Kidney (tissue), 14 donors: ENCODE measurements around the gene ZFPM1. TPM values are rescaled to one million over a fixed set of nuclear protein-coding genes. Genes with fewer than 3 reads are reported as not detected.

Experiments
- DNase-seq, 5 donors: peaks; one replicate each; pipeline ENCODE4 v3.0.0-alpha.2; 2013 to 2020
- FAIRE-seq: peaks from 2 replicates; lab custom pipeline; 2012; peaks lifted over from hg19 to GRCh38; lab: Jason Lieb, UNC
- H3K27ac ChIP-seq, 2 donors: one replicate each; pipeline ENCODE4 v1.7.0; 2013; ENCODE audit warnings: low read depth in 2 of 2, low read length in 2 of 2, inconsistent platforms in 1 of 2
- H3K27me3 ChIP-seq: one replicate; pipeline ENCODE4 v1.7.1; 2013; ENCODE audit warnings: low read length, inconsistent platforms; ENCODE audit not compliant: control insufficient read depth, insufficient read depth
- H3K36me3 ChIP-seq, 3 donors: one replicate each; pipeline versions ENCODE4 v1.7.0 to v1.7.1; 2013; ENCODE audit warnings: low read length in 3 of 3, control low read depth in 1 of 3, inconsistent platforms in 1 of 3; ENCODE audit not compliant: insufficient read depth in 3 of 3, control insufficient read depth in 2 of 3
- H3K4me1 ChIP-seq, 3 donors: one replicate each; pipeline versions ENCODE4 v1.7.0 to v1.7.1; 2013; ENCODE audit warnings: low read length in 3 of 3, inconsistent platforms in 1 of 3, low read depth in 1 of 3; ENCODE audit not compliant: control insufficient read depth in 2 of 3, insufficient read depth in 2 of 3
- H3K4me3 ChIP-seq, 3 donors: one replicate each; pipeline versions ENCODE4 v1.7.0 to v1.8.1; 2013; ENCODE audit warnings: low read length in 3 of 3, control low read depth in 1 of 3, inconsistent platforms in 1 of 3
- H3K9ac ChIP-seq, 3 donors: one replicate each; pipeline versions ENCODE4 v1.7.0 to v1.7.1; 2013; ENCODE audit warnings: low read length in 3 of 3, control low read depth in 1 of 3, inconsistent platforms in 1 of 3
- H3K9me3 ChIP-seq, 3 donors: one replicate each; pipeline versions ENCODE4 v1.7.0 to v1.7.1; 2013; ENCODE audit warnings: low read length in 3 of 3, control low read depth in 1 of 3, inconsistent platforms in 1 of 3; ENCODE audit not compliant: control insufficient read depth in 2 of 3, insufficient read depth in 1 of 3
- CTCF ChIP-seq: IDR thresholded peaks from 3 replicates; pipeline ENCODE4 v1.5.1; 2012; ENCODE audit warnings: mild to moderate bottlenecking, moderate library complexity, borderline replicate concordance; ENCODE audit not compliant: insufficient read depth; ENCODE audit errors: extremely low read depth
- intact Hi-C: fragments of 100-400 bp; cut with DNase I; formaldehyde crosslinking; loops from one replicate; pipeline ENCODE4 v1.11.1; 2022
- polyA plus RNA-seq: library from polyadenylated mRNA; stranded (reverse); fragments of 350-450 nt; fragmentation: Illumina TruSeq; extraction: RNeasy Lipid Tissue Mini Kit (QIAGEN cat#74804); gene quantifications from one replicate; pipeline ENCODE4 v1.2.3, GENCODE V29; 2014; ENCODE audit warnings: low read depth, low replicate concordance; ENCODE audit not compliant: insufficient read depth
- total RNA-seq: library from RNA; stranded (reverse); fragmentation: NEBNext Ultra II Directional; extraction: Animal tissue kit (Norgen Biotek cat#: 25700); gene quantifications from one replicate; pipeline ENCODE4 v1.2.1, GENCODE V29; 2021
- donor health status: control.
- donor health status: control.
- donor health status: control.
- donor health status: control.
- donor health status: control.
- donor health status: DM: yes; HTN: yes; CAD: no.
- donor health status: Normal renal cell carcinoma (clear cell type).

Gene ZFPM1
- total and polyA plus RNA-seq, 2 donors from 2014 or later: 1.9 to 9.2 TPM

- no peak overlapping the region for H3K9ac ChIP-seq
- H3K27ac ChIP-seq: no peak overlapping the region
- peaks cover 0 to 2% (median 0%) of the 10 kb centered on the region in 3 donors for H3K4me1 ChIP-seq
- peaks cover 5% of the 10 kb centered on the region for H3K27me3 ChIP-seq
- no peak overlapping the region for H3K4me3 ChIP-seq
- intact Hi-C loops: no loop called here
- H3K36me3 ChIP-seq: no peaks in the 10 kb centered on the region
- no peak for DNase-seq
- TF ChIP-seq CTCF: no peak
- FAIRE-seq: no peak
- H3K9me3 ChIP-seq: peaks cover 0 to 4% (median 0%) of the 10 kb centered on the region in 3 donors
Measured at GRCh38 chr16:88540346-88540977, 87.4 kb downstream of the ZFPM1 start.

- Histone ChIP-seq H3K27ac (no peak overlapping the region), H3K27me3 (peaks cover 5% of the 10 kb centered on the region), H3K36me3 (no peaks in the 10 kb centered on the region), H3K9me3 (peaks cover 0 to 4% (median 0%) of the 10 kb centered on the region in 3 donors), H3K4me1 (no peaks in the 10 kb centered on the region), H3K9ac (no peak overlapping the region), H3K4me3 (no peak overlapping the region)
- intact Hi-C loops: no loop called here
- no peak for TF ChIP-seq CTCF
- FAIRE-seq (no peak), DNase-seq (no peak)
Measured at GRCh38 chr16:88541831-88542616, 88.9 kb downstream of the ZFPM1 start.

- Histone ChIP-seq H3K4me3 (no peak overlapping the region), H3K27me3 (peaks cover 5% of the 10 kb centered on the region), H3K36me3 (no peaks in the 10 kb centered on the region), H3K9ac (no peak overlapping the region), H3K27ac (no peak overlapping the region), H3K9me3 (peaks cover 0 to 4% (median 0%) of the 10 kb centered on the region in 3 donors), H3K4me1 (no peaks in the 10 kb centered on the region)
- DNase-seq: no peak
- FAIRE-seq: no peak
- intact Hi-C loops: no loop called here
- no peak for TF ChIP-seq CTCF
Measured at GRCh38 chr16:88543230-88543813, 90.2 kb downstream of the ZFPM1 start.
